CD14-positive monocyte (primary cell): Measurements from ENCODE around the gene SHPK. TPM values are rescaled to one million over a fixed set of nuclear protein-coding genes. Genes with fewer than 3 reads are reported as not detected.

Experiments used
- DNase-seq, 3 donors: peaks; one replicate each; pipeline ENCODE4 v3.0.0-alpha.2; 2011 to 2022
- H2AFZ ChIP-seq: 2 replicates; pipeline ENCODE4 v1.6.0; 2012; ENCODE audit warnings: mild to moderate bottlenecking, low read depth, low read length, inconsistent platforms; ENCODE audit not compliant: insufficient read depth, poor library complexity, severe bottlenecking
- H3K27ac ChIP-seq, 2 donors: 1 replicate in 1 of 2; 2 replicates in 1 of 2; pipeline ENCODE4 v1.5.1; 2012 to 2013; ENCODE audit warnings: low read length in 2 of 2, control low read depth in 1 of 2, inconsistent platforms in 1 of 2, low read depth in 1 of 2, mild to moderate bottlenecking in 1 of 2
- H3K27me3 ChIP-seq, 2 donors: one replicate each; pipeline versions ENCODE4 v1.6.0 to v1.6.1; 2011 to 2013; ENCODE audit warnings: low read length in 2 of 2; ENCODE audit not compliant: control insufficient read depth in 2 of 2, insufficient read depth in 2 of 2
- H3K36me3 ChIP-seq, 2 donors: replicated peaks in 1 of 2; 1 replicate in 1 of 2; 2 replicates in 1 of 2; pipeline versions ENCODE4 v1.5.1 to v1.6.1; 2012 to 2013; ENCODE audit warnings: low read length in 2 of 2, control low read depth in 1 of 2, inconsistent platforms in 1 of 2, mild to moderate bottlenecking in 1 of 2; ENCODE audit not compliant: insufficient read depth in 2 of 2, control insufficient read depth in 1 of 2
- H3K4me1 ChIP-seq, 2 donors: 1 replicate in 1 of 2; 2 replicates in 1 of 2; pipeline versions ENCODE4 v1.5.1 to v1.6.1; 2012 to 2013; ENCODE audit warnings: low read length in 2 of 2, control low read depth in 1 of 2, inconsistent platforms in 1 of 2, mild to moderate bottlenecking in 1 of 2, moderate library complexity in 1 of 2; ENCODE audit not compliant: insufficient read depth in 2 of 2, control insufficient read depth in 1 of 2
- H3K4me2 ChIP-seq: replicated peaks from 2 replicates; pipeline ENCODE3; 2012; ENCODE audit warnings: low read length, moderate library complexity, mild to moderate bottlenecking; ENCODE audit not compliant: poor library complexity, severe bottlenecking; ENCODE audit errors: extremely low read depth
- H3K4me3 ChIP-seq, 3 experiments: fragments of 200-600 bp in 1 of 3; sonication (generic) in 1 of 3; replicated peaks in 1 of 3; 1 replicate in 2 of 3; 2 replicates in 1 of 3; pipeline ENCODE4 v1.5.1; 2011 to 2013; ENCODE audit warnings: low read length in 3 of 3, mild to moderate bottlenecking in 3 of 3, control low read depth in 2 of 3, low read depth in 2 of 3, inconsistent platforms in 1 of 3, moderate library complexity in 1 of 3
- H3K79me2 ChIP-seq: 2 replicates; pipeline ENCODE4 v1.6.0; 2012; ENCODE audit warnings: mild to moderate bottlenecking, control low read depth, inconsistent platforms, low read length, moderate library complexity; ENCODE audit not compliant: insufficient read depth
- H3K9ac ChIP-seq: 2 replicates; pipeline ENCODE4 v1.6.0; 2017; ENCODE audit warnings: low read length, mild to moderate bottlenecking; ENCODE audit not compliant: insufficient read depth, poor library complexity, severe bottlenecking
- H3K9me3 ChIP-seq, 2 donors: replicated peaks in 1 of 2; 1 replicate in 1 of 2; 2 replicates in 1 of 2; pipeline versions ENCODE4 v1.5.1 to v1.6.1; 2012 to 2013; ENCODE audit warnings: low read length in 2 of 2, control low read depth in 1 of 2; ENCODE audit not compliant: control insufficient read depth in 1 of 2, insufficient read depth in 1 of 2
- H4K20me1 ChIP-seq: 2 replicates; pipeline ENCODE4 v1.6.0; 2012; ENCODE audit warnings: mild to moderate bottlenecking, low read length, control low read depth, moderate library complexity; ENCODE audit not compliant: insufficient read depth
- H3K27ac Mint-ChIP-seq, 7 donors: one replicate each; pipeline ENCODE4 v1.8.0; 2020; ENCODE audit warnings: mild to moderate bottlenecking in 7 of 7, mixed read lengths in 7 of 7, moderate library complexity in 6 of 7, inconsistent platforms in 2 of 7
- H3K27me3 Mint-ChIP-seq, 3 donors: one replicate each; pipeline ENCODE4 v1.8.0; 2021 to 2022; ENCODE audit warnings: low read depth in 3 of 3, mild to moderate bottlenecking in 3 of 3, mixed read lengths in 3 of 3, moderate library complexity in 3 of 3, inconsistent platforms in 1 of 3
- H3K36me3 Mint-ChIP-seq, 2 donors: one replicate each; pipeline ENCODE4 v1.8.0; 2020; ENCODE audit warnings: mixed read lengths in 2 of 2, inconsistent platforms in 1 of 2, mild to moderate bottlenecking in 1 of 2
- H3K4me1 Mint-ChIP-seq: one replicate; pipeline ENCODE4 v1.8.0; 2020; ENCODE audit warnings: mild to moderate bottlenecking, mixed read lengths
- H3K4me3 Mint-ChIP-seq, 2 donors: one replicate each; pipeline ENCODE4 v1.8.0; 2020; ENCODE audit warnings: mild to moderate bottlenecking in 2 of 2, mixed read lengths in 2 of 2, moderate library complexity in 1 of 2
- H3K9me3 Mint-ChIP-seq, 7 donors: one replicate each; pipeline ENCODE4 v1.8.0; 2020 to 2022; ENCODE audit warnings: mixed read lengths in 7 of 7, mild to moderate bottlenecking in 6 of 7, moderate library complexity in 6 of 7, inconsistent platforms in 2 of 7
- WGBS: methylation state at CpG from one replicate; pipeline ENCODE4 v1.1.5; 2013; ENCODE audit warnings: missing lambda C conversion rate; ENCODE audit not compliant: insufficient coverage; 5-methylcytosine and 5-hydroxymethylcytosine counted together
- intact Hi-C, 2 donors: fragments of 100-400 bp; cut with micrococcal nuclease; formaldehyde crosslinking; loops; one replicate each; pipeline versions ENCODE4 v1.15.0 to v1.15.1; 2023
- polyA plus RNA-seq, 3 donors: library from polyadenylated mRNA; depleted of rRNA in 1 of 3; unstranded in 2 of 3; stranded (reverse) in 1 of 3; fragments of 300-500 nt in 2 of 3; fragments of >200 nt in 1 of 3; fragmentation: Illumina TruSeq in 2 of 3; gene quantifications; 1 replicate in 2 of 3; 2 replicates in 1 of 3; pipeline ENCODE4 v1.2.3, GENCODE V29; 2012 to 2021
- TF ChIP-seq, protein P1 (sequence below): fragments of 200-600 bp; IDR thresholded peaks from one replicate; pipeline ENCODE4 v1.8.0; 2022; ENCODE audit warnings: antibody characterized with exemption, mild to moderate bottlenecking

SHPK gene
- polyA plus RNA-seq, 3 donors: 4.3 to 4.6 (median 4.6) TPM

DNA sequence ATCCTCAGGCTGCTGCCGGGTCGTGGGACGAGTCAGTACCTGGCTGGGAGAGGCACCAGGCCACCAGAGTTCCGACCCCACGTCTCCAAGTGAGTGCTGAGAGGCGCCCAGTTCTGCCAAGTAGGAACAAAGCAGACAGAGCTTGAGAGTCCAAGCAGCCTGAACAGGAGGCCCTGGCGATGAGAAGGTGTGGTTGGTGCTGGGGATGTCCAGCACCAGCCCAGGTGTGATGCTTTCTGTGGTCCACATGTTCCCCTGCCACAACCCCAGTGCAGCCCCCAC is 21.5 kb upstream of the SHPK start:
- Histone ChIP-seq H3K4me2 (no peak overlapping the region), H3K4me3 (no peak overlapping the region), H3K79me2 (no peaks in the 10 kb centered on the region), H3K9me3 (no peaks in the 10 kb centered on the region), H4K20me1 (no peaks in the 10 kb centered on the region), H3K36me3 (peaks cover 23 to 35% of the 10 kb centered on the region in 2 donors), H3K9ac (no peak overlapping the region), H3K4me1 (no peaks in the 10 kb centered on the region), H3K27me3 (no peaks in the 10 kb centered on the region), H2AFZ (no peak overlapping the region), H3K27ac (no peak overlapping the region)
- peaks cover 0 to 2% (median 1%) of the 10 kb centered on the region in 3 donors for H3K27me3 Mint-ChIP-seq
- no peak overlapping the region for H3K4me3 Mint-ChIP-seq
- H3K36me3 Mint-ChIP-seq: peaks cover 17 to 49% of the 10 kb centered on the region in 2 donors
- H3K9me3 Mint-ChIP-seq: peaks cover 0 to 3% (median 0%) of the 10 kb centered on the region in 7 donors
- 100% methylated on average over 7 of the region's 7 CpGs for WGBS
- peak overlapping the region in 1 of 7 donors; percentile 42 for H3K27ac Mint-ChIP-seq
- H3K4me1 Mint-ChIP-seq: peaks cover 3% of the 10 kb centered on the region
- TF ChIP-seq, protein P1, sequence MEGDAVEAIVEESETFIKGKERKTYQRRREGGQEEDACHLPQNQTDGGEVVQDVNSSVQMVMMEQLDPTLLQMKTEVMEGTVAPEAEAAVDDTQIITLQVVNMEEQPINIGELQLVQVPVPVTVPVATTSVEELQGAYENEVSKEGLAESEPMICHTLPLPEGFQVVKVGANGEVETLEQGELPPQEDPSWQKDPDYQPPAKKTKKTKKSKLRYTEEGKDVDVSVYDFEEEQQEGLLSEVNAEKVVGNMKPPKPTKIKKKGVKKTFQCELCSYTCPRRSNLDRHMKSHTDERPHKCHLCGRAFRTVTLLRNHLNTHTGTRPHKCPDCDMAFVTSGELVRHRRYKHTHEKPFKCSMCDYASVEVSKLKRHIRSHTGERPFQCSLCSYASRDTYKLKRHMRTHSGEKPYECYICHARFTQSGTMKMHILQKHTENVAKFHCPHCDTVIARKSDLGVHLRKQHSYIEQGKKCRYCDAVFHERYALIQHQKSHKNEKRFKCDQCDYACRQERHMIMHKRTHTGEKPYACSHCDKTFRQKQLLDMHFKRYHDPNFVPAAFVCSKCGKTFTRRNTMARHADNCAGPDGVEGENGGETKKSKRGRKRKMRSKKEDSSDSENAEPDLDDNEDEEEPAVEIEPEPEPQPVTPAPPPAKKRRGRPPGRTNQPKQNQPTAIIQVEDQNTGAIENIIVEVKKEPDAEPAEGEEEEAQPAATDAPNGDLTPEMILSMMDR: no peak
- intact Hi-C loops: no loop called here
- DNase-seq: no peak

DNA sequence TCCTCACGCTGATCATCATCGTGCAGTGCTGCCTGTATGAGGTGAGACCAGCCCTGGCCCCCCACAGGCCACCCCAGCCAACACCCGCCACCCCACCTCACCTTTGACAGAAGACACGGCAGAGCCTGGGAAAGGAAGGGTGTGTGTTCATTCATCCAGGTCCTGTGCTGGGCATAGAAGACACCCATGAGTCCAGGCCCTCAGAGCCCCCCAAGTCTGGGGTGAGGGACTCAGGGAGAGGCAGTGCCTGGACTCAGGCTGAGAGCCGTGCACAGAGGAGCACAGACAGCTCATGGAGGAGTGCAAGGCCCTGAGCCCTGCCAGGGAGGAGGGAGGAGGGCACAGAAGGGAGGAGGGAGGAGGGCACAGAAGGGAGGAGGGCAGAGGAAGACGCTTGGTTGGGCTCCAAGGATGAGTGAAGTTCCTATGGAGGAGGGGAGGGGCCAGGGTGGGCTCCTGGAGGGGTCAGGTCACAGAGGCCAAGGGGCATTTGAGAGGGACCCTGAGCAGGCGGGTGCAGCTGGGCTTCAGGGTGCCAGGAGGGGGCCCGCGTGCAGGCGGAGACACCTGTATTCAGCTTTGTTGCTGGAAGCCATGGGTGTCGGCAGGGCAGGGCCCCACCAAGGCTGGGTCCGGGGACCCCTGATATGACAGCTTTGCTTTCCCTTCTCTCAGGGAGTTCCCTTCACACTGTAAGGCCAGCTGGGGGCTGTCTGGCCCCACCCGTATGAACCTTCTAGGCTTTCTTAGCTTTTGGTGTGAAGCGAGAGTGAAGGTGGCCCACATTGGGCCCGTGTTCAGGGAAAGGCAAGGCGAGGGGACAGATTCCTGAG is 20.9 kb upstream of the SHPK start:
- peaks cover 0 to 3% (median 0%) of the 10 kb centered on the region in 7 donors for H3K9me3 Mint-ChIP-seq
- WGBS: over 99% methylated on average over 10 of the region's 16 CpGs
- Histone ChIP-seq H3K4me3 (no peak overlapping the region), H3K9ac (no peak overlapping the region), H3K9me3 (no peaks in the 10 kb centered on the region), H3K27me3 (no peaks in the 10 kb centered on the region), H3K36me3 (peaks cover 21 to 41% of the 10 kb centered on the region in 2 donors), H3K4me1 (no peaks in the 10 kb centered on the region), H2AFZ (no peak overlapping the region), H4K20me1 (no peaks in the 10 kb centered on the region), H3K27ac (no peak overlapping the region), H3K4me2 (no peak overlapping the region), H3K79me2 (no peaks in the 10 kb centered on the region)
- H3K4me1 Mint-ChIP-seq: peaks cover 3% of the 10 kb centered on the region
- H3K36me3 Mint-ChIP-seq: peaks cover 17 to 48% of the 10 kb centered on the region in 2 donors
- intact Hi-C loops: no loop called here
- peaks cover 0 to 2% (median 1%) of the 10 kb centered on the region in 3 donors for H3K27me3 Mint-ChIP-seq
- H3K4me3 Mint-ChIP-seq: no peak overlapping the region
- TF ChIP-seq, protein P1: no peak
- H3K27ac Mint-ChIP-seq: no peak overlapping the region
- DNase-seq: no peak
